ENCODE data around the gene TMTC1. TPM values are rescaled to one million over a fixed set of nuclear protein-coding genes. Genes with fewer than 3 reads are reported as not detected.

Gene TMTC1
- total and polyA plus RNA-seq, 9 of the 15 experiments (the other 6 are each of a cell fraction or from before 2014, with no cell fraction given): under 0.01 to 0.18 (median 0.06) TPM; not detected in 2

GRCh38 chr12:29768372-29768771 is 15.4 kb downstream of the TMTC1 start (continued):
- TF ChIP-seq KAT2B (IDR thresholded peaks at IDR 0.05; ENCODE audit: low read depth, low read length) (no peak), EZH2 (IDR thresholded peaks at IDR 0.05; ENCODE audit: borderline replicate concordance, low read depth, low read length) (no peak), TAL1 (IDR thresholded peaks at IDR 0.05) (no peak), CCNT2 (IDR thresholded peaks at IDR 0.05; ENCODE audit: borderline replicate concordance, extremely low read depth, insufficient read length, low read depth, low read length) (no peak), ZNF143 (CRISPR knock-in tag; IDR thresholded peaks at IDR 0.05) (no peak)

DNA sequence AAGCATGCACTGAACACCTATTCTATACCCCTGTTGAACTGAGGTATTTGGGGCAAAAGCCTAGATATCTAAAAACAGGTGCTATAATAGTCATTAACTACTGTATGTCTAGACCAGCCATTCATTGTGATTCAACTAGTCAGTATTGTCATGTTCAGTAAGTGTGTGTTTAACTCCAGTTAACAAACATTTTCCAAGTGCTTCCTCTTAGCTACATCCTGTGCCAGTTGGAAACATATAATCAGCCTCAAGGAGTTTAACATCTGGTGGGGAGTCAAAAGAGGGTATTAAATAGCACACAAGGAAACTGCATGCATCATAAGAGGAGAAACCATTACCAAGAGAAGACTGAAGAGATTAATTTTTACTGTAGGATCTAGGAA is 20.4 kb downstream of the TMTC1 start:
- no peak for ATAC-seq
- H3K9ac ChIP-seq (ENCODE audit: insufficient read depth in 1 of 2, low read depth in 2 of 2, low read length in 2 of 2): no peak overlapping the region

More for the DNA sequence above, 20.4 kb downstream of the TMTC1 start:
- Histone ChIP-seq H3K4me2 (ENCODE audit: insufficient read depth, low read length) (no peak overlapping the region), H3K79me2 (ENCODE audit: control insufficient read depth, insufficient read depth, low read length) (no peaks in the 10 kb centered on the region), H3K4me3 (no peak overlapping the region), H4K20me1 (replicated peaks; ENCODE audit: control insufficient read depth, insufficient read depth, low read length) (no peaks in the 10 kb centered on the region), H3K4me1 (replicated peaks in 1 of 2; ENCODE audit: control insufficient read depth in 2 of 2, insufficient read depth in 2 of 2, low read length in 2 of 2) (no peaks in the 10 kb centered on the region), H3K36me3 (ENCODE audit: control insufficient read depth, insufficient read depth, low read length) (no peaks in the 10 kb centered on the region), H3K9me3 (replicated peaks; ENCODE audit: control insufficient read depth, insufficient read depth, low read depth, low read length) (no peaks in the 10 kb centered on the region), H3K27me3 (ENCODE audit: control insufficient read depth in 2 of 2, insufficient read depth in 2 of 2, low read length in 2 of 2) (no peaks in the 10 kb centered on the region), H3K9me1 (ENCODE audit: control insufficient read depth, insufficient read depth, low read length) (no peaks in the 10 kb centered on the region), H2AFZ (ENCODE audit: low read depth, low read length) (no peak overlapping the region), H3K27ac (ENCODE audit: extremely low read depth, low read depth, low read length) (no peak overlapping the region)
- BruUV-seq (replicated peaks): no TSS peak
- POLR2A ChIA-PET: no interaction called here
- in situ Hi-C loops (cut with MboI) (no loop called here), intact Hi-C loops (cut with micrococcal nuclease) (no loop called here)
- no peak for DNase-seq (ENCODE audit: extremely low read depth in 1 of 4, low spot score in 3 of 4)
- CTCF ChIA-PET (ENCODE audit: low intra/inter-chr PET ratio): no interaction called here
- FAIRE-seq: no peak
- no peak for TF ChIP-seq SP1 (CRISPR knock-in tag; IDR thresholded peaks at IDR 0.05)
- TF ChIP-seq HDAC8 (tag; IDR thresholded peaks at IDR 0.05): no peak
- TF ChIP-seq SNRNP70 (optimal IDR thresholded peaks at IDR 0.05; ENCODE audit: low read depth, low read length): no peak
- no peak for TF ChIP-seq E2F5 (CRISPR knock-in tag; IDR thresholded peaks at IDR 0.05)
- TF ChIP-seq ZNF77 (CRISPR knock-in tag; IDR thresholded peaks at IDR 0.05): no peak
- TF ChIP-seq POLR2B (IDR thresholded peaks at IDR 0.05; ENCODE audit: low read depth, partially characterized antibody): no peak
- TF ChIP-seq HDAC6 (IDR thresholded peaks at IDR 0.05; ENCODE audit: low read depth, low read length): no peak
- no peak for TF ChIP-seq SMARCC2 (IDR thresholded peaks at IDR 0.05; ENCODE audit: low read depth)
- no peak for TF ChIP-seq YBX1 (IDR thresholded peaks at IDR 0.05)
- no peak for TF ChIP-seq HES1 (IDR thresholded peaks at IDR 0.05; ENCODE audit: low read depth)
- TF ChIP-seq KLF16 (IDR thresholded peaks at IDR 0.05): no peak
- TF ChIP-seq FOXA1 (IDR thresholded peaks at IDR 0.05; ENCODE audit: borderline replicate concordance): no peak
- no peak for TF ChIP-seq PYGO2 (tag; IDR thresholded peaks at IDR 0.05)
- TF ChIP-seq ZNF124 (CRISPR knock-in tag; IDR thresholded peaks at IDR 0.05): no peak
- no peak for TF ChIP-seq MTA2 (IDR thresholded peaks at IDR 0.05; ENCODE audit: low read depth)
- no peak for TF ChIP-seq SMAD4 (CRISPR knock-in tag; conservative IDR thresholded peaks at IDR 0.05)
- no peak for TF ChIP-seq ELF4 (CRISPR knock-in tag; IDR thresholded peaks at IDR 0.05)
- TF ChIP-seq MXI1 (IDR thresholded peaks at IDR 0.05; ENCODE audit: low read depth, low read length): no peak
- TF ChIP-seq NR3C1 (CRISPR knock-in tag; IDR thresholded peaks at IDR 0.05): no peak
- no peak for TF ChIP-seq RFX7 (CRISPR knock-in tag; IDR thresholded peaks at IDR 0.05)

All from K562 (cell line).